ENCODE results near the gene MROH2A.

Gene MROH2A

DNA sequence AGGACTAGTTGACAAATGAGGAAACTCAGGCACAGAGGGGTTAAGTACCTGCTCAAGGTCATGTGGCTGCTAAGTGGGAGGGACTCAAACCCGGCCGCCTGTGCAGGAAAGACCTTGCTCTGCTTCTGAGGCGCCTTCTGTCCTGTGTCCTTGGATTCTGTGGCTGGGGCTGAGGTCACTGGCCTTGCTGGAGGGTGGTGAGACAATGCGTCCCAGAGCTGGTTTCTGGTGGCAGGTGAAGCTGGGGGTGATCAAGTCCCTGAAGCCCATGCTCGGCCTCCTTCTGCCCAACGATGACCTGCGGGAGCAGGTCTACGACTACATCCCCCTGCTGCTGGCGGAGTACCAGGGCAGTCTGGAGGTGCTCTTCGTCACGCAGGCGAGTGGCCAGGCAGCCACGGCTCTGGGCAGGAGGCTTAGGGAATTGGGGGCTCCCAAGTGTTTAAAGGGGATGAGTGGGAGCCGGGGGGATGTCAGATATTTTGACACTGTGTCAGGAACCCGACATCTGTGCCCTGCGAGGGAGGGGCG, 16.1 kb downstream of the MROH2A start:
- TF ChIP-seq TAF1 (IDR thresholded peaks at IDR 0.05; ENCODE audit: borderline replicate concordance, insufficient read depth, low read length) (no peak), SIN3A (IDR thresholded peaks at IDR 0.05; ENCODE audit: borderline replicate concordance, insufficient read depth, low read length) (no peak), POLR2AphosphoS5 (IDR thresholded peaks at IDR 0.05; ENCODE audit: low read depth, low read length) (no peak), FOXP2 (optimal IDR thresholded peaks at IDR 0.05; ENCODE audit: borderline replicate concordance, extremely low read depth, extremely low read length, insufficient read depth) (no peak)
- TF ChIP-seq, protein P1, sequence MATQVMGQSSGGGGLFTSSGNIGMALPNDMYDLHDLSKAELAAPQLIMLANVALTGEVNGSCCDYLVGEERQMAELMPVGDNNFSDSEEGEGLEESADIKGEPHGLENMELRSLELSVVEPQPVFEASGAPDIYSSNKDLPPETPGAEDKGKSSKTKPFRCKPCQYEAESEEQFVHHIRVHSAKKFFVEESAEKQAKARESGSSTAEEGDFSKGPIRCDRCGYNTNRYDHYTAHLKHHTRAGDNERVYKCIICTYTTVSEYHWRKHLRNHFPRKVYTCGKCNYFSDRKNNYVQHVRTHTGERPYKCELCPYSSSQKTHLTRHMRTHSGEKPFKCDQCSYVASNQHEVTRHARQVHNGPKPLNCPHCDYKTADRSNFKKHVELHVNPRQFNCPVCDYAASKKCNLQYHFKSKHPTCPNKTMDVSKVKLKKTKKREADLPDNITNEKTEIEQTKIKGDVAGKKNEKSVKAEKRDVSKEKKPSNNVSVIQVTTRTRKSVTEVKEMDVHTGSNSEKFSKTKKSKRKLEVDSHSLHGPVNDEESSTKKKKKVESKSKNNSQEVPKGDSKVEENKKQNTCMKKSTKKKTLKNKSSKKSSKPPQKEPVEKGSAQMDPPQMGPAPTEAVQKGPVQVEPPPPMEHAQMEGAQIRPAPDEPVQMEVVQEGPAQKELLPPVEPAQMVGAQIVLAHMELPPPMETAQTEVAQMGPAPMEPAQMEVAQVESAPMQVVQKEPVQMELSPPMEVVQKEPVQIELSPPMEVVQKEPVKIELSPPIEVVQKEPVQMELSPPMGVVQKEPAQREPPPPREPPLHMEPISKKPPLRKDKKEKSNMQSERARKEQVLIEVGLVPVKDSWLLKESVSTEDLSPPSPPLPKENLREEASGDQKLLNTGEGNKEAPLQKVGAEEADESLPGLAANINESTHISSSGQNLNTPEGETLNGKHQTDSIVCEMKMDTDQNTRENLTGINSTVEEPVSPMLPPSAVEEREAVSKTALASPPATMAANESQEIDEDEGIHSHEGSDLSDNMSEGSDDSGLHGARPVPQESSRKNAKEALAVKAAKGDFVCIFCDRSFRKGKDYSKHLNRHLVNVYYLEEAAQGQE (IDR thresholded peaks at IDR 0.05; ENCODE audit: insufficient read depth in 1 of 2, low read depth in 2 of 2, low read length in 2 of 2): no peak

DNA sequence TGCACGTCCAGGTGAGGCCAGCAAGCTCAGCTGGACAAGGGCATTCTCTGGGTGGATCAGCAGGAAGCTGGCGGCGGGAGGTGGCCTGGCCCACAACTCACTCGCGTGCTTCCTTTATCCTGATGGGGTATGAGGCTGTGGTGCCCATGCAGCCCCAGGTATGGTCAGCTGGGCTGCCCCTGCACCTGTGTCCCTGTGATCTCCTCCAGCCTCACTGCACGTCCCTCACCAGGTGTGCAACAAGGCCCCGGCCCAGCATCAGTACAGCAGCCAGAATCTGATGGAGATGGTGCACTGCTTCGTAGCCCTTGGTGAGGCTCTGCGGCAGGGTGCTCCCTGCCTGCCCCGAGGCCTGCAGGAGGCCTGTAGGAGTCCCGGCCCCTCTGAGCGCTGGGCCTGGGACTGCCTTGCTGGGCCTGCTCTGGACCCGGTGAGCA, 17.6 kb downstream of the MROH2A start:
- no peak for TF ChIP-seq POLR2AphosphoS5 (IDR thresholded peaks at IDR 0.05; ENCODE audit: low read depth, low read length)
- no peak for TF ChIP-seq TAF1 (IDR thresholded peaks at IDR 0.05; ENCODE audit: borderline replicate concordance, insufficient read depth, low read length)
- TF ChIP-seq SIN3A (IDR thresholded peaks at IDR 0.05; ENCODE audit: borderline replicate concordance, insufficient read depth, low read length): no peak
- TF ChIP-seq, protein P1 (IDR thresholded peaks at IDR 0.05; ENCODE audit: insufficient read depth in 1 of 2, low read depth in 2 of 2, low read length in 2 of 2): no peak
- TF ChIP-seq FOXP2 (optimal IDR thresholded peaks at IDR 0.05; ENCODE audit: borderline replicate concordance, extremely low read depth, extremely low read length, insufficient read depth): no peak

DNA sequence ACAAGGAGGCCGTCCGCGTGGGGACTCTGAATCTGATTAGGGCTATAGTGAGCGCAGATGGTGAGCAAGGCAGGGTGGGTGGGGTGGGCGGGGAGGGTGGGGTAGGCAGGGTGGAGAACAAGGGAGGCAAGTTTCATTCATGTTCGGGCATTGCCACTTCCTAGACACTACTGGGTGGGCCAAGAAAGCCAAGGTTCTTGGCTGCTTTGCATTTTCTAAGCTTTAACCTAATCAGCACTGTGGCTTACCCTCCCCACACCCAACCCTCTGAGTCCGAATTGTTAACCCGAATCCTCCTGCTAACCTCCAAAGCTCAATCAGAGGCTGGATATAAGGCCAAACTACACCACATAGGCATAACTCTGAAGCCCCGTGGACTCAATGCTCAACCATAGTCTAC, 18.1 kb downstream of the MROH2A start:
- TF ChIP-seq, protein P1 (IDR thresholded peaks at IDR 0.05; ENCODE audit: insufficient read depth in 1 of 2, low read depth in 2 of 2, low read length in 2 of 2): no peak
- TF ChIP-seq POLR2AphosphoS5 (IDR thresholded peaks at IDR 0.05; ENCODE audit: low read depth, low read length) (no peak), TAF1 (IDR thresholded peaks at IDR 0.05; ENCODE audit: borderline replicate concordance, insufficient read depth, low read length) (no peak), SIN3A (IDR thresholded peaks at IDR 0.05; ENCODE audit: borderline replicate concordance, insufficient read depth, low read length) (no peak), FOXP2 (optimal IDR thresholded peaks at IDR 0.05; ENCODE audit: borderline replicate concordance, extremely low read depth, extremely low read length, insufficient read depth) (no peak)

DNA sequence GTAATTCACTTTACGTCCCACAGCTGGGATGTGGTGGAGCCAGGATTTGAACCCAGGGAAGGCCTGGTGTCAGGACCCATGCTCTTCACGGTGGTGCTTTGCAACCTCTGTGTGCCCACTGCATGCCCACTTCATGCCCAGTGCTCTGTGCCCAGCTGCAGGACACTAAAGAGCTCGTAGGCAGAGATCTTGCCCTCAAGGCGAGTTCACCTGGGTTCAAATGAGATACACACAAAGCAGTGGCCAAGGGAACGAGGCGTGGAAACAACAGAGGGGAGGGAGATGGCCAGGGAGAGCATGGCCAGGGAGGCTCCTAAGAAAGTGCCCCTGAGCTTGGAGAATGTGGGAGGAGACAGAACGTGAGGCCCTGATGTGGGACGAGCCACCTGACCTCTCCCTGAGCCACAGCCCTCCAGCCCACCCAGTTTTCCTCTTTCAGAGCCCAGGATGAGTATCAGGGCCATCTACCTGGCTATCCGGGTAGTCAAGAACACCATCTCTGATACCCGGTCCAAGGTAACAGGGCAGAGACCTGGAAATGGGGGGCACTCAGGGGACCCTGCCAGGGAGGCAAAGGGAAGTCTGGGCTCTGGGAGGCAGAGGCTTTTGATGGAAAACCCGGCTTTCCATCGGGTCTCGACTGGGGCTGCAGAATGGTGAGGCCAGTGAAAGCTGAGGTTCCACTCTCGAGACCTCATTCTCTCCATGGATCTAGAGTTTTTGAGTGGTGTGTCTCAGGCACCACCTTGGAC, 20.4 kb downstream of the MROH2A start:
- no peak for TF ChIP-seq SIN3A (IDR thresholded peaks at IDR 0.05; ENCODE audit: borderline replicate concordance, insufficient read depth, low read length)
- no peak for TF ChIP-seq POLR2AphosphoS5 (IDR thresholded peaks at IDR 0.05; ENCODE audit: low read depth, low read length)
- no peak for TF ChIP-seq TAF1 (IDR thresholded peaks at IDR 0.05; ENCODE audit: borderline replicate concordance, insufficient read depth, low read length)
- no peak for TF ChIP-seq FOXP2 (optimal IDR thresholded peaks at IDR 0.05; ENCODE audit: borderline replicate concordance, extremely low read depth, extremely low read length, insufficient read depth)

DNA sequence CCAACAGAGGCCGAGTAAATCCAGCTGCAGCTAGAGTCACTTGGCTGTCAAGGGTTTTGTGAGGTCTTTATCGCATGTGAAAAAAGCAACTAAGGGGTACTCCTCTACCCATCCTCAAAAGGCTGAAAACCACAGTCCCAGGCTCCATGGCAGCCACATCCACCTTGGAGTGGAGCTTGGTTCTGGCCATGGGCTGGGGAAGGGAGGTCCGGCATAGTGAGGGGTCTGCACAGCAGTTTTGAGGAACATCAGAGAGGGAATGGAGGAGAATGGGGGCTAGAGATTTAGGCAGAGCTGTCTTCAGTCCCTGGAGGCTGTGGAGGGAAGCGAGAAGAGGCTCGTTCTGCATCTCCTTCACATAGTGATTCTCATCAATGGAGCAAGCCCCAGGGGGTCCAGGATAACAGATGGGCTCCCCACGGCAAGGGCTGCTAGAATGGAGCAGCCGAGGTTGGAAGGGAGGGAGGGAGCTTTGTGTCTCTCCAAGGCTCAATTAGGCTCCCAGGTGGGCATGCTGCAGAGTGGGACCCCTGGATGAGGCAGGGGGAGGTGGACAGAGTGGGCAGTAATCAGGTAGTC, 21.0 kb downstream of the MROH2A start:
- TF ChIP-seq POLR2AphosphoS5 (IDR thresholded peaks at IDR 0.05; ENCODE audit: low read depth, low read length) (no peak), SIN3A (IDR thresholded peaks at IDR 0.05; ENCODE audit: borderline replicate concordance, insufficient read depth, low read length) (no peak)
- TF ChIP-seq, protein P1 (IDR thresholded peaks at IDR 0.05; ENCODE audit: insufficient read depth in 1 of 2, low read depth in 2 of 2, low read length in 2 of 2): no peak
